WTC11 (cell line): ENCODE results near the gene NKAPL.

ENCODE experiments used
- NFYB ChIP-seq: sonication (generic); formaldehyde crosslinking; conservative IDR thresholded peaks from 2 replicates; pipeline ENCODE4 v1.8.0; 2022; ENCODE audit warnings: low read depth, missing genetic modification reagents
- NR1H2 ChIP-seq: sonication (generic); formaldehyde crosslinking; IDR thresholded peaks from 2 replicates; pipeline ENCODE4 v1.9.0; 2021; ENCODE audit warnings: mild to moderate bottlenecking, moderate library complexity, missing genetic modification reagents
- PRDM15 ChIP-seq: sonication (generic); formaldehyde crosslinking; IDR thresholded peaks from 2 replicates; pipeline ENCODE4 v1.8.0; 2022; ENCODE audit warnings: missing genetic modification reagents
- TF ChIP-seq, protein P1 (sequence below): fragments of 200-600 bp; IDR thresholded peaks from 2 replicates; pipeline ENCODE4 v1.8.0; 2022; ENCODE audit warnings: antibody characterized with exemption
- TF ChIP-seq, protein P2 (sequence below): sonication (generic); formaldehyde crosslinking; IDR thresholded peaks from 2 replicates; pipeline ENCODE4 v1.8.1; 2023; ENCODE audit warnings: mild to moderate bottlenecking, missing genetic modification reagents, moderate library complexity
- TF ChIP-seq, protein P3 (sequence below): sonication (generic); formaldehyde crosslinking; IDR thresholded peaks from 2 replicates; pipeline ENCODE4 v1.8.0; 2023; ENCODE audit warnings: mild to moderate bottlenecking, missing genetic modification reagents

DNA sequence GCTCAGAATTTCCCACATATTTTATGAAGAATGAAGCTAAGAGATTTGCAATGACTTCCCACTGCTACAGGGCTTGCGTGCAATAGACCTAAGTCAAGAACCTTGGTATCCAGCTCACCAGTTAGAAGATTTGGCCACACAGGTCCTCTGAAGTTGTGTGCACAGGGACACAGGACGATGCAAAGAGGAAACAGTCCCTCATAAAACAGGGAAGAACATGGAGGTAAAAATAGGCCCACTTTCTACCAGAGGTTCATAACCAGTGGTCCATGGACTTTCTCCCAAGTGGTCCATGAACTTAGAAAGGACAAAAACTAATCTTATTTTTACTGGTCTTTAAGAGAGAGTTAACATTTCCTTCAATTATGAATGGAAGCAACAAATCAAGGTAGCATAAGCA, 8.3 kb upstream of the NKAPL start:
- TF ChIP-seq, protein P1, sequence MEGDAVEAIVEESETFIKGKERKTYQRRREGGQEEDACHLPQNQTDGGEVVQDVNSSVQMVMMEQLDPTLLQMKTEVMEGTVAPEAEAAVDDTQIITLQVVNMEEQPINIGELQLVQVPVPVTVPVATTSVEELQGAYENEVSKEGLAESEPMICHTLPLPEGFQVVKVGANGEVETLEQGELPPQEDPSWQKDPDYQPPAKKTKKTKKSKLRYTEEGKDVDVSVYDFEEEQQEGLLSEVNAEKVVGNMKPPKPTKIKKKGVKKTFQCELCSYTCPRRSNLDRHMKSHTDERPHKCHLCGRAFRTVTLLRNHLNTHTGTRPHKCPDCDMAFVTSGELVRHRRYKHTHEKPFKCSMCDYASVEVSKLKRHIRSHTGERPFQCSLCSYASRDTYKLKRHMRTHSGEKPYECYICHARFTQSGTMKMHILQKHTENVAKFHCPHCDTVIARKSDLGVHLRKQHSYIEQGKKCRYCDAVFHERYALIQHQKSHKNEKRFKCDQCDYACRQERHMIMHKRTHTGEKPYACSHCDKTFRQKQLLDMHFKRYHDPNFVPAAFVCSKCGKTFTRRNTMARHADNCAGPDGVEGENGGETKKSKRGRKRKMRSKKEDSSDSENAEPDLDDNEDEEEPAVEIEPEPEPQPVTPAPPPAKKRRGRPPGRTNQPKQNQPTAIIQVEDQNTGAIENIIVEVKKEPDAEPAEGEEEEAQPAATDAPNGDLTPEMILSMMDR = no peak
- TF ChIP-seq NR1H2 (CRISPR knock-in tag) (no peak), NFYB (CRISPR knock-in tag) (no peak), PRDM15 (CRISPR knock-in tag) (no peak)
- TF ChIP-seq, protein P2, sequence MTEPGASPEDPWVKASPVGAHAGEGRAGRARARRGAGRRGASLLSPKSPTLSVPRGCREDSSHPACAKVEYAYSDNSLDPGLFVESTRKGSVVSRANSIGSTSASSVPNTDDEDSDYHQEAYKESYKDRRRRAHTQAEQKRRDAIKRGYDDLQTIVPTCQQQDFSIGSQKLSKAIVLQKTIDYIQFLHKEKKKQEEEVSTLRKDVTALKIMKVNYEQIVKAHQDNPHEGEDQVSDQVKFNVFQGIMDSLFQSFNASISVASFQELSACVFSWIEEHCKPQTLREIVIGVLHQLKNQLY (CRISPR knock-in tag) = no peak
- TF ChIP-seq, protein P3, sequence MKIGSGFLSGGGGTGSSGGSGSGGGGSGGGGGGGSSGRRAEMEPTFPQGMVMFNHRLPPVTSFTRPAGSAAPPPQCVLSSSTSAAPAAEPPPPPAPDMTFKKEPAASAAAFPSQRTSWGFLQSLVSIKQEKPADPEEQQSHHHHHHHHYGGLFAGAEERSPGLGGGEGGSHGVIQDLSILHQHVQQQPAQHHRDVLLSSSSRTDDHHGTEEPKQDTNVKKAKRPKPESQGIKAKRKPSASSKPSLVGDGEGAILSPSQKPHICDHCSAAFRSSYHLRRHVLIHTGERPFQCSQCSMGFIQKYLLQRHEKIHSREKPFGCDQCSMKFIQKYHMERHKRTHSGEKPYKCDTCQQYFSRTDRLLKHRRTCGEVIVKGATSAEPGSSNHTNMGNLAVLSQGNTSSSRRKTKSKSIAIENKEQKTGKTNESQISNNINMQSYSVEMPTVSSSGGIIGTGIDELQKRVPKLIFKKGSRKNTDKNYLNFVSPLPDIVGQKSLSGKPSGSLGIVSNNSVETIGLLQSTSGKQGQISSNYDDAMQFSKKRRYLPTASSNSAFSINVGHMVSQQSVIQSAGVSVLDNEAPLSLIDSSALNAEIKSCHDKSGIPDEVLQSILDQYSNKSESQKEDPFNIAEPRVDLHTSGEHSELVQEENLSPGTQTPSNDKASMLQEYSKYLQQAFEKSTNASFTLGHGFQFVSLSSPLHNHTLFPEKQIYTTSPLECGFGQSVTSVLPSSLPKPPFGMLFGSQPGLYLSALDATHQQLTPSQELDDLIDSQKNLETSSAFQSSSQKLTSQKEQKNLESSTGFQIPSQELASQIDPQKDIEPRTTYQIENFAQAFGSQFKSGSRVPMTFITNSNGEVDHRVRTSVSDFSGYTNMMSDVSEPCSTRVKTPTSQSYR (CRISPR knock-in tag) = no peak
